Peyer's patch (tissue), 4 donors: ENCODE measurements around the gene HELB. TPM values are rescaled to one million over a fixed set of nuclear protein-coding genes. Genes with fewer than 3 reads are reported as not detected.

ENCODE experiments used
- DNase-seq, 3 donors: peaks; one replicate each; pipeline ENCODE4 v3.0.0-alpha.2; 2017 to 2019
- H3K27ac ChIP-seq, 4 donors: fragments of 200-600 bp; sonication (generic); one replicate each; pipeline ENCODE4 v1.5.1; 2016 to 2019
- H3K27me3 ChIP-seq, 2 donors: fragments of 200-600 bp; sonication (generic); one replicate each; pipeline ENCODE4 v1.5.1; 2019
- H3K36me3 ChIP-seq, 3 donors: fragments of 200-600 bp; sonication (generic); one replicate each; pipeline ENCODE4 v1.5.1; 2016 to 2019
- H3K4me1 ChIP-seq, 4 donors: fragments of 200-600 bp; sonication (generic); one replicate each; pipeline ENCODE4 v1.5.1; 2016 to 2019
- H3K4me3 ChIP-seq, 4 donors: fragments of 200-600 bp; sonication (generic); 1 replicate in 3 of 4; 2 replicates in 1 of 4; pipeline ENCODE4 v1.5.1; 2016 to 2019; ENCODE audit warnings: mild to moderate bottlenecking in 1 of 4
- H3K9me3 ChIP-seq, 4 donors: fragments of 200-600 bp; sonication (generic); one replicate each; pipeline ENCODE4 v1.5.1; 2016 to 2019; ENCODE audit warnings: mild to moderate bottlenecking in 1 of 4
- POLR2A ChIP-seq, 2 donors: fragments of 450-650 bp; IDR thresholded peaks; one replicate each; pipeline ENCODE4 v1.5.1; 2017; ENCODE audit warnings: antibody characterized with exemption in 2 of 2, mild to moderate bottlenecking in 2 of 2, moderate library complexity in 2 of 2
- total RNA-seq, 4 donors: library from RNA; depleted of rRNA; stranded (reverse); fragments of >200 nt; gene quantifications; one replicate each; pipeline ENCODE4 v1.1.0, GENCODE V29; 2016
- TF ChIP-seq, protein P1 (sequence below), 6 experiments: fragments of 450-650 bp in 4 of 6; fragments of 200-600 bp in 2 of 6; sonication (generic) in 1 of 6; IDR thresholded peaks; one replicate each; pipeline ENCODE4 v1.5.1; 2017 to 2019; ENCODE audit warnings: antibody characterized with exemption in 6 of 6, mild to moderate bottlenecking in 3 of 6, moderate library complexity in 1 of 6

Gene HELB
- total RNA-seq, 4 donors from 2014 or later = 6.1 to 19.8 (median 8.3) TPM

DNA sequence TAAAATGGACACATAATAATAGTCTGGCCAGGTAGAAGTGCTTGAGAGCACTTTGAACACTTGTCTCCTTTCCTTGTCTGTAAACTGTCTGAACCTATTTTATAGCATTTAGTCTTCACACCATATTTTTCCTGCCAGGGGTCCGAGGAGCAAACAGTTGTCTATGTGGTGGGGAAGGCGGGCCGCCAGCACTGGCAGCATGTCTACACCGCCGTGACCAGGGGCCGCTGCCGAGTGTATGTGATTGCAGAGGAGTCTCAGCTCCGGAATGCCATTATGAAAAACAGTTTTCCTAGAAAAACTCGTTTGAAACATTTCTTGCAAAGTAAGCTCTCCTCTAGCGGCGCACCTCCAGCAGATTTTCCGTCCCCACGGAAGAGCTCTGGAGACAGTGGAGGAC, 28.7 kb downstream of the HELB start:
- TF ChIP-seq POLR2A (IDR thresholded peaks at IDR 0.05) = no peak
- TF ChIP-seq, protein P1, sequence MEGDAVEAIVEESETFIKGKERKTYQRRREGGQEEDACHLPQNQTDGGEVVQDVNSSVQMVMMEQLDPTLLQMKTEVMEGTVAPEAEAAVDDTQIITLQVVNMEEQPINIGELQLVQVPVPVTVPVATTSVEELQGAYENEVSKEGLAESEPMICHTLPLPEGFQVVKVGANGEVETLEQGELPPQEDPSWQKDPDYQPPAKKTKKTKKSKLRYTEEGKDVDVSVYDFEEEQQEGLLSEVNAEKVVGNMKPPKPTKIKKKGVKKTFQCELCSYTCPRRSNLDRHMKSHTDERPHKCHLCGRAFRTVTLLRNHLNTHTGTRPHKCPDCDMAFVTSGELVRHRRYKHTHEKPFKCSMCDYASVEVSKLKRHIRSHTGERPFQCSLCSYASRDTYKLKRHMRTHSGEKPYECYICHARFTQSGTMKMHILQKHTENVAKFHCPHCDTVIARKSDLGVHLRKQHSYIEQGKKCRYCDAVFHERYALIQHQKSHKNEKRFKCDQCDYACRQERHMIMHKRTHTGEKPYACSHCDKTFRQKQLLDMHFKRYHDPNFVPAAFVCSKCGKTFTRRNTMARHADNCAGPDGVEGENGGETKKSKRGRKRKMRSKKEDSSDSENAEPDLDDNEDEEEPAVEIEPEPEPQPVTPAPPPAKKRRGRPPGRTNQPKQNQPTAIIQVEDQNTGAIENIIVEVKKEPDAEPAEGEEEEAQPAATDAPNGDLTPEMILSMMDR (IDR thresholded peaks at IDR 0.05) = no peak
- Histone ChIP-seq H3K4me1 (no peaks in the 10 kb centered on the region), H3K27me3 (no peaks in the 10 kb centered on the region), H3K27ac (no peak overlapping the region), H3K36me3 (peaks cover 0 to 20% (median 0%) of the 10 kb centered on the region in 3 donors), H3K9me3 (no peaks in the 10 kb centered on the region), H3K4me3 (no peak overlapping the region)
- DNase-seq = no peak

DNA sequence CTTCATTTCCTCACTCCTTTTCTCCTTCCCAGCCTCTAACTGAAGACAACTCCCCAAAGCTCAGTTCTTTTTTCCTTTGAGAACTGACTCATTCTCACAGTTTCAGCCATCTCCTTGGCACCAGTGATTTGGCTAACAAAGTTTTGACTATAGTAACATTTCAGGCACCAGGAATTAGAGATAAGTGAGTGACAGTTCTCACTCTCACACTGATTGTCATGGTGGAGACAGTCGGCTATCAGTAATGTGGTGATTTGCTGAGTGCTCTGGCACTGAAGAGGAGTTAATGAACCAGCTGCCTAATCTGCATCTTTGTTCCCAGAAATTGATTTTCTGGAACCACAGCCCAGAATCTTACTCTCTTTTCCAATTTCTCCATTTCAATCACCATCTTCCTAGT, 29.5 kb downstream of the HELB start:
- no peak for TF ChIP-seq POLR2A (IDR thresholded peaks at IDR 0.05)
- TF ChIP-seq, protein P1 (IDR thresholded peaks at IDR 0.05) = no peak
- H3K9me3 ChIP-seq = no peaks in the 10 kb centered on the region
- no peak overlapping the region for H3K27ac ChIP-seq
- no peaks in the 10 kb centered on the region for H3K27me3 ChIP-seq
- H3K4me3 ChIP-seq = no peak overlapping the region
- H3K36me3 ChIP-seq = peaks cover 0 to 14% (median 0%) of the 10 kb centered on the region in 3 donors
- no peaks in the 10 kb centered on the region for H3K4me1 ChIP-seq
- DNase-seq = no peak

DNA sequence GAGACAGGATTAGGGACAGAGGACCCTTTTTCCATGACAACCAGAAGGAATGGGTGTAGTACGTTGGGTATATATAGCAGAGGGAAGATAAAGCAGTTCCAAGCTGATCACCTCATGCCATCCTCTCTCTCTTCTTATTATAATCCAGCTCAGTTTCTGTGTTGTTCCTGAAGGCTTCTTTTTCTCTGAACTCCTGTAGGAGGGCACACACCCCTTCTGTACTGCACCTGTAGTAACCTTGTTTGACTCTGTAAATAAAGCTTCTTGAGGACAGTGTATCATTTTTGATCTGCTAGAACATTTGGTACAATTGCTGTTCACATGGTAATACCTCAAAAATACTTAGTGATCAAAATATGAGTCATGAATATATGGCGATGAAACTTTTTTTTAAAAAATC, 33.5 kb downstream of the HELB start:
- H3K36me3 ChIP-seq = peaks cover 0 to 26% (median 0%) of the 10 kb centered on the region in 3 donors
- DNase-seq = no peak

DNA sequence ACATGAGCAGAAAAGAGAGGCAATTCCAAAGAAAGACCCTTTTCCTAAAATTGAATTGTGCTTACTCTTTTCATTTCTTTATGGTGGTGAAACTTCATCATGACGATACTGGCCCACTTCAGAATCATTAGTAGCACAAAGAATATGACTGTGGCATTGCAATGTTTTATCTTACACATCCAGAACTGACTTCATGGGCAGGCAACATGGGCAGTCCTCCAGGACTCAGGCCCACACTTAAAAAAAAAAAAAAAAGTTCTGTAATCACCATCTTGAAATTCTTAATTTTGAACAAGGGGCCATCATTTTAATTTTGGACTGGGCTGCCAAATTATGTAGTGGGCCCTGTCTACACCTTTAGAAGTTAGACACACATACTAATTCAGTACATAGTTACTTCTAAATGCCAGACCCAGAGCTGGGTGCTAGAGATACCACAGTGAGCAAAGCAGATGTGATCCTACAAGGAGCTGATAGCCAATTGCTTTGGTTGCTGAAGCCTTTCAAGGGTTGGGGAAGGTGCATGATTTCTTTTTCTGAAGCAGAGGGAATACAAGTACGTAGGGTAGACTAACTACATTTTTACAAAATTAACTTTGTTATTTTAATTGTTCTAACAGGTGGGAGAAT, 35.2 kb downstream of the HELB start:
- Histone ChIP-seq H3K27me3 (no peaks in the 10 kb centered on the region), H3K9me3 (no peaks in the 10 kb centered on the region), H3K27ac (no peak overlapping the region), H3K36me3 (peaks cover 0 to 17% (median 0%) of the 10 kb centered on the region in 3 donors), H3K4me3 (no peak overlapping the region), H3K4me1 (no peaks in the 10 kb centered on the region)
- TF ChIP-seq, protein P1 (IDR thresholded peaks at IDR 0.05) = no peak
- TF ChIP-seq POLR2A (IDR thresholded peaks at IDR 0.05) = no peak
- no peak for DNase-seq

More for the DNA sequence above, 33.5 kb downstream of the HELB start:
- no peak overlapping the region for H3K4me3 ChIP-seq
- no peak overlapping the region for H3K27ac ChIP-seq
- H3K27me3 ChIP-seq = no peaks in the 10 kb centered on the region
- H3K9me3 ChIP-seq = no peaks in the 10 kb centered on the region
- no peaks in the 10 kb centered on the region for H3K4me1 ChIP-seq
- no peak for TF ChIP-seq POLR2A (IDR thresholded peaks at IDR 0.05)
- TF ChIP-seq, protein P1 (IDR thresholded peaks at IDR 0.05) = no peak

DNA sequence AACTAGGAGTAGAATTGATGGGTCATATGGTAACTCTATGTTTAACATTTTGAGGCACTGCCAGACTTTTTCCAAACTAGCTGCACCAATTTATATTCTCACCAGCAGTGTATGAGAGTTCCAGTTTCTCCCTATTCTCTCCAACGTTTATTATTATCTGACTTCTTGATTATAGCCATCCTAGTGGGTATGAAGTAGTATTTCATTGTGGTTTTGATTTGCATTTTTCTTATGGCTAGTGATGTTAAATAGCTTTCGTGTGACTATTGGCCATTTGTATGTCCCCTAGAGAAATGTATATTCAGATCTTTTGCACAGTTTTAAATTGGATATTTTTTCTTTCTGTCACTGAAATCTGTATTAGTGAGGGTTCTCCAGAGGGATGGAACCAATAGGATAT, 37.8 kb downstream of the HELB start:
- TF ChIP-seq, protein P1 (IDR thresholded peaks at IDR 0.05) = no peak
- no peak for TF ChIP-seq POLR2A (IDR thresholded peaks at IDR 0.05)
- no peak overlapping the region for H3K4me3 ChIP-seq

More for the DNA sequence above, 37.8 kb downstream of the HELB start:
- Histone ChIP-seq H3K27ac (no peak overlapping the region), H3K36me3 (peaks cover 0 to 17% (median 0%) of the 10 kb centered on the region in 3 donors), H3K4me1 (no peaks in the 10 kb centered on the region), H3K9me3 (no peaks in the 10 kb centered on the region), H3K27me3 (no peaks in the 10 kb centered on the region)
- DNase-seq = no peak
